GM12878 (cell line): ENCODE results near the gene CPS1. TPM values are rescaled to one million over a fixed set of nuclear protein-coding genes. Genes with fewer than 3 reads are reported as not detected.

Experiments
- ATAC-seq: fragments of 200-7000 bp; cut with Tn5 transposase; 3 replicates; pipeline ENCODE4 v1.9.1; 2020; ENCODE audit warnings: mild to moderate bottlenecking, moderate library complexity
- BruUV-seq: library from RNA; stranded (reverse); fragments of 400-500 nt; replicated peaks from 2 replicates; lab custom pipeline; 2021; lab: Mats Ljungman, UMichigan
- CTCF ChIA-PET: fragments of 300-600 bp; sonication (Branson Sonifier 250); formaldehyde crosslinking; extraction: SDS; loops from one replicate; lab custom pipeline; 2021; ENCODE audit warnings: inconsistent platforms; lab: Yijun Ruan, JAX
- POLR2A ChIA-PET: fragments of 350-600 bp; formaldehyde crosslinking; extraction: SDS; loops from one replicate; lab custom pipeline; 2021; ENCODE audit warnings: inconsistent platforms; lab: Charles Lee
- RAD21 ChIA-PET: fragments of 300-600 bp; sonication (Branson Sonifier 250); formaldehyde crosslinking; loops from one replicate; lab custom pipeline; 2023; ENCODE audit warnings: antibody characterized with exemption; ENCODE audit not compliant: unreplicated experiment; lab: Charles Lee
- SMC1A ChIA-PET: fragments of 300-600 bp; sonication (Branson Sonifier 250); formaldehyde crosslinking; loops from one replicate; lab custom pipeline; 2023; ENCODE audit not compliant: unreplicated experiment, uncharacterized antibody; lab: Charles Lee
- DNase-seq: peaks from one replicate; pipeline ENCODE4 v3.0.0-alpha.2; 2011; ENCODE audit warnings: low read depth, low spot score
- FAIRE-seq: peaks from 3 replicates; lab custom pipeline; 2011; peaks lifted over from hg19 to GRCh38; lab: Jason Lieb, UNC
- H2AFZ ChIP-seq: 2 replicates; pipeline ENCODE4 v1.6.0; 2011; ENCODE audit warnings: low read depth, low read length, control low read depth; ENCODE audit not compliant: control insufficient read depth
- H3K27ac ChIP-seq: 2 replicates; pipeline ENCODE4 v1.5.1; 2011; ENCODE audit warnings: control low read depth; ENCODE audit not compliant: control insufficient read depth, insufficient read depth
- H3K27me3 ChIP-seq, 2 experiments: replicated peaks in 1 of 2; 2 replicates each; pipeline versions ENCODE4 v1.6.0 to v1.6.1; 2011; ENCODE audit warnings: low read length in 1 of 2; ENCODE audit not compliant: control insufficient read depth in 2 of 2, insufficient read depth in 2 of 2
- H3K36me3 ChIP-seq, 2 experiments: 2 replicates each; pipeline ENCODE4 v1.5.1; 2011; ENCODE audit warnings: low read length in 1 of 2; ENCODE audit not compliant: control insufficient read depth in 2 of 2, insufficient read depth in 2 of 2
- H3K4me1 ChIP-seq: 2 replicates; pipeline ENCODE4 v1.6.1; 2011; ENCODE audit warnings: mild to moderate bottlenecking, low read length, moderate library complexity, mixed read lengths; ENCODE audit not compliant: control insufficient read depth, insufficient read depth
- H3K4me2 ChIP-seq: 2 replicates; pipeline ENCODE4 v1.6.0; 2011; ENCODE audit warnings: control low read depth; ENCODE audit not compliant: control insufficient read depth, insufficient read depth
- H3K4me3 ChIP-seq: fragments of 200-600 bp; sonication (generic); 2 replicates; pipeline ENCODE4 v1.5.1; 2016
- H3K79me2 ChIP-seq: 2 replicates; pipeline ENCODE4 v1.6.0; 2011; ENCODE audit warnings: low read length; ENCODE audit not compliant: control insufficient read depth, insufficient read depth
- H3K9ac ChIP-seq: 2 replicates; pipeline ENCODE4 v1.8.0; 2011; ENCODE audit warnings: low read length, control low read depth, mixed read lengths; ENCODE audit not compliant: control insufficient read depth, insufficient read depth
- H3K9me3 ChIP-seq: replicated peaks from 3 replicates; pipeline ENCODE4 v1.5.1; 2011; ENCODE audit warnings: mild to moderate bottlenecking, low read length; ENCODE audit not compliant: control insufficient read depth, insufficient read depth
- H4K20me1 ChIP-seq: 2 replicates; pipeline ENCODE4 v1.6.0; 2011; ENCODE audit not compliant: control insufficient read depth, insufficient read depth
- BCL11A ChIP-seq: IDR thresholded peaks from 2 replicates; pipeline ENCODE4 v1.6.1; 2011; ENCODE audit warnings: low read depth, low read length
- CHD1 ChIP-seq: IDR thresholded peaks from 2 replicates; pipeline ENCODE4 v1.6.1; 2012; ENCODE audit warnings: low read depth, low read length, improper control_type of control experiment
- DPF2 ChIP-seq: fragments of 450-650 bp; IDR thresholded peaks from 2 replicates; pipeline ENCODE4 v1.6.1; 2017; ENCODE audit warnings: mild to moderate bottlenecking
- EED ChIP-seq: sonication (generic); IDR thresholded peaks from 2 replicates; pipeline ENCODE4 v1.6.1; 2016; ENCODE audit warnings: antibody characterized with exemption, low read depth
- EP300 ChIP-seq, 2 experiments: fragments of 150-350 bp in 1 of 2; IDR thresholded peaks; 2 replicates each; pipeline ENCODE4 v1.6.1; 2011 to 2012; ENCODE audit warnings: low read depth in 2 of 2, low read length in 2 of 2, borderline replicate concordance in 1 of 2, improper control_type of control experiment in 1 of 2, inconsistent platforms in 1 of 2; ENCODE audit not compliant: control insufficient read depth in 1 of 2
- IKZF1 ChIP-seq: fragments of 450-650 bp; conservative IDR thresholded peaks from 2 replicates; pipeline ENCODE4 v1.6.1; 2017; ENCODE audit warnings: antibody characterized with exemption, mild to moderate bottlenecking
- IKZF2 ChIP-seq, 2 experiments: fragments of 450-650 bp; IDR thresholded peaks; 2 replicates each; pipeline ENCODE4 v1.6.1; 2017; ENCODE audit warnings: mild to moderate bottlenecking in 2 of 2, moderate library complexity in 2 of 2
- IRF4 ChIP-seq: IDR thresholded peaks from 2 replicates; pipeline ENCODE4 v1.6.1; 2011; ENCODE audit warnings: low read depth, low read length
- JUNB ChIP-seq: IDR thresholded peaks from 2 replicates; pipeline ENCODE4 v1.6.1; 2016; ENCODE audit warnings: antibody characterized with exemption, mild to moderate bottlenecking
- MTA2 ChIP-seq: fragments of 450-650 bp; IDR thresholded peaks from 2 replicates; pipeline ENCODE4 v1.6.1; 2016; ENCODE audit warnings: low read depth, mild to moderate bottlenecking, moderate library complexity
- NBN ChIP-seq: fragments of 450-650 bp; IDR thresholded peaks from 2 replicates; pipeline ENCODE4 v1.6.1; 2016
- NFYB ChIP-seq: IDR thresholded peaks from 2 replicates; pipeline ENCODE4 v1.6.1; 2011; ENCODE audit warnings: low read depth, mild to moderate bottlenecking, low read length, improper control_type of control experiment, moderate library complexity; ENCODE audit not compliant: insufficient read depth
- NR2F1 ChIP-seq: fragments of 450-650 bp; conservative IDR thresholded peaks from 2 replicates; pipeline ENCODE4 v1.6.1; 2017; ENCODE audit warnings: mild to moderate bottlenecking
- SP1 ChIP-seq: IDR thresholded peaks from one replicate; pipeline ENCODE4 v1.6.1; 2011; ENCODE audit warnings: low read depth, low read length
- SPI1 ChIP-seq: IDR thresholded peaks from 2 replicates; pipeline ENCODE4 v1.6.1; 2011; ENCODE audit warnings: low read depth, mild to moderate bottlenecking, low read length, moderate library complexity, borderline replicate concordance; ENCODE audit not compliant: insufficient read depth
- TCF12 ChIP-seq: IDR thresholded peaks from 2 replicates; pipeline ENCODE4 v1.6.1; 2011; ENCODE audit warnings: low read depth, mild to moderate bottlenecking, low read length
- TCF3 ChIP-seq: IDR thresholded peaks from 2 replicates; pipeline ENCODE4 v1.6.1; 2012; ENCODE audit warnings: low read depth, mild to moderate bottlenecking, low read length, borderline replicate concordance; ENCODE audit not compliant: insufficient read depth
- ZBTB33 ChIP-seq: fragments of 450-650 bp; IDR thresholded peaks from 2 replicates; pipeline ENCODE4 v1.6.1; 2017; ENCODE audit warnings: mild to moderate bottlenecking
- ZNF207 ChIP-seq: fragments of 450-650 bp; IDR thresholded peaks from 2 replicates; pipeline ENCODE4 v1.6.1; 2014; ENCODE audit warnings: antibody characterized with exemption, mild to moderate bottlenecking, borderline replicate concordance
- ZSCAN29 ChIP-seq: fragments of 450-650 bp; IDR thresholded peaks from 2 replicates; pipeline ENCODE4 v1.6.1; 2017; ENCODE audit warnings: mild to moderate bottlenecking, moderate library complexity
- WGBS: methylation state at CpG from one replicate; pipeline ENCODE4 v1.1.6; 2016; ENCODE audit warnings: low lambda C conversion rate; ENCODE audit not compliant: insufficient replicate concordance, insufficient coverage; ENCODE audit errors: missing lambda C conversion rate; 5-methylcytosine and 5-hydroxymethylcytosine counted together
- in situ Hi-C: fragments of 300-500 bp; cut with MboI; formaldehyde crosslinking; loops from 9 replicates; pipeline ENCODE4 v1.14.3; 2018; ENCODE audit warnings: mixed read lengths
- intact Hi-C: fragments of 100-400 bp; cut with micrococcal nuclease; formaldehyde crosslinking; loops from one replicate; pipeline ENCODE4 v1.14.2; 2022; ENCODE audit not compliant: unreplicated experiment
- polyA plus RNA-seq, 11 experiments: library from polyadenylated mRNA; depleted of rRNA in 4 of 11; unstranded in 6 of 11; stranded (reverse) in 5 of 11; fragments of >200 nt; fragmentation: Nextera tagmentation in 4 of 11; fragmentation: Illumina TruSeq in 1 of 11; extraction: Ambion mirVana in 4 of 11; extraction: Trizol in 1 of 11; gene quantifications; 1 replicate in 1 of 11; 2 replicates in 10 of 11; pipeline versions ENCODE4 v1.2.1 to v1.2.3, GENCODE V29; 2011 to 2016; ENCODE audit warnings: inconsistent platforms in 2 of 11, missing spikeins in 2 of 11, low read depth in 1 of 11
- total RNA-seq, 4 experiments: library from RNA; depleted of rRNA in 3 of 4; stranded (reverse); fragments of >200 nt in 3 of 4; fragmentation: Illumina TruSeq in 1 of 4; extraction: Trizol in 1 of 4; gene quantifications; 2 replicates each; pipeline versions ENCODE4 v1.2.1 to v1.2.3, GENCODE V29; 2013 to 2021
- TF ChIP-seq, protein P1 (sequence below): fragments of 450-650 bp; formaldehyde crosslinking; IDR thresholded peaks from 2 replicates; pipeline ENCODE4 v1.4.0; 2022; ENCODE audit warnings: mild to moderate bottlenecking, moderate library complexity

Gene CPS1
- total and polyA plus RNA-seq, 10 of the 15 experiments (the other 5 are each of a cell fraction or from before 2014, with no cell fraction given) = 0.20 to 4.6 (median 0.55) TPM

DNA sequence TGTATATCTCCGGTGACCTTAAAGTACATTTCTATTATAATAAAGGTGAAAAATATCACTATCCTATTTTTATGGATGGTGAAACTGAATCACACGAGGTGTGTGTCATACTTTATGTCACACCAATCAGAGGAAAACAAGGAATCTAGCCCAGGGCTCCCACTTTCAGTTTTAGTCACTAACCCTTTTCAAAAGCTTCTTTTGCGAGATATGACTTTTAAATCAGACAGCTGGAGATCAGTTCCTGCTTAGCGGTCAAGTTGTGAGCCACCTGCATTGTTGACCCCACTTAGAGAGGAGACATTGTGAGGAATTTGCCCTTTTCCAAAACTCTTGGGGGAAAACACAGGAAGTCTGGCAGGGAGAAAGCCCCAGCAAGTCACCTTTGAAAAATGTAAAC lies 70.5 kb downstream of the CPS1 start:
- peak; percentile 69 for ATAC-seq
- Histone ChIP-seq H2AFZ (no peak overlapping the region), H3K9ac (no peak overlapping the region), H4K20me1 (no peaks in the 10 kb centered on the region), H3K27ac (no peak overlapping the region), H3K4me3 (no peak overlapping the region), H3K27me3 (no peaks in the 10 kb centered on the region), H3K9me3 (no peaks in the 10 kb centered on the region), H3K79me2 (no peaks in the 10 kb centered on the region), H3K36me3 (no peaks in the 10 kb centered on the region), H3K4me1 (no peaks in the 10 kb centered on the region), H3K4me2 (no peak overlapping the region)
- DNase-seq = no peak
- no TSS peak for BruUV-seq
- TF ChIP-seq NFYB (0 out of 2 replicates have a peak, but pooled peaks have one; percentile 28), CHD1 (no peak), SP1 (no peak), JUNB (peak; percentile 67), NR2F1 (peak; percentile 36; the same call in 1 of the 2 replicates), EP300 (IDR thresholded peaks at IDR 0.05; ENCODE audit: borderline replicate concordance in 1 of 2, control insufficient read depth in 1 of 2, low read depth in 2 of 2, low read length in 2 of 2) (peak in 1 of 2 experiments; percentile 38; a peak in 1 of 4 replicates), IKZF2 (IDR thresholded peaks at IDR 0.05) (peak; percentile 85 to 89), ZBTB33 (no peak), ZNF207 (no peak), TCF3 (no peak), MTA2 (peak; percentile 53), DPF2 (peak; percentile 56; the same call in 1 of the 2 replicates), ZSCAN29 (no peak), IRF4 (0 out of 2 replicates have a peak, but pooled peaks have one; percentile 47), EED (peak; percentile 39; the same call in 1 of the 2 replicates), BCL11A (peak; percentile 64; the same call in 1 of the 2 replicates), SPI1 (peak; percentile 50; the same call in 1 of the 2 replicates), IKZF1 (peak; percentile 85), TCF12 (peak; percentile 72; the same call in 1 of the 2 replicates), NBN (no peak)
- TF ChIP-seq, protein P1, sequence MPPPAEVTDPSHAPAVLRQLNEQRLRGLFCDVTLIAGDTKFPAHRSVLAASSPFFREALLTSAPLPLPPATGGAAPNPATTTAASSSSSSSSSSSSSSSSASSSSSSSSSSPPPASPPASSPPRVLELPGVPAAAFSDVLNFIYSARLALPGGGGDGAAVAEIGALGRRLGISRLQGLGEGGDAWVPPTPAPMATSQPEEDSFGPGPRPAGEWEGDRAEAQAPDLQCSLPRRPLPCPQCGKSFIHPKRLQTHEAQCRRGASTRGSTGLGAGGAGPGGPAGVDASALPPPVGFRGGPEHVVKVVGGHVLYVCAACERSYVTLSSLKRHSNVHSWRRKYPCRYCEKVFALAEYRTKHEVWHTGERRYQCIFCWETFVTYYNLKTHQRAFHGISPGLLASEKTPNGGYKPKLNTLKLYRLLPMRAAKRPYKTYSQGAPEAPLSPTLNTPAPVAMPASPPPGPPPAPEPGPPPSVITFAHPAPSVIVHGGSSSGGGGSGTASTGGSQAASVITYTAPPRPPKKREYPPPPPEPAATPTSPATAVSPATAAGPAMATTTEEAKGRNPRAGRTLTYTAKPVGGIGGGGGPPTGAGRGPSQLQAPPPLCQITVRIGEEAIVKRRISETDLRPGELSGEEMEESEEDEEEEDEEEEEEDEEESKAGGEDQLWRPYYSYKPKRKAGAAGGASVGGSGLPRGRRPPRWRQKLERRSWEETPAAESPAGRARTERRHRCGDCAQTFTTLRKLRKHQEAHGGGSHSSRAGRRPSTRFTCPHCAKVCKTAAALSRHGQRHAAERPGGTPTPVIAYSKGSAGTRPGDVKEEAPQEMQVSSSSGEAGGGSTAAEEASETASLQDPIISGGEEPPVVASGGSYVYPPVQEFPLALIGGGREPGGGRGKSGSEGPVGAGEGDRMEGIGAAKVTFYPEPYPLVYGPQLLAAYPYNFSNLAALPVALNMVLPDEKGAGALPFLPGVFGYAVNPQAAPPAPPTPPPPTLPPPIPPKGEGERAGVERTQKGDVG (CRISPR knock-in tag) = no peak
- no peak for FAIRE-seq
- in situ Hi-C loops (no loop called here), intact Hi-C loops (no loop called here)
- ChIA-PET POLR2A (no interaction called here), SMC1A (interaction anchor here (0.6 kb wide), 1 partner anchor 21 kb away, joined by 3 read pairs; no protein-coding TSS in a partner anchor), RAD21 (no interaction called here), CTCF (interaction anchor here (2.7 kb wide), 1 partner anchor 9 kb away, joined by 11 read pairs; no protein-coding TSS in a partner anchor)
- WGBS = 33% methylated on average over 4 of the region's 4 CpGs
